GM21526 (cell line): ENCODE results near the gene NFATC3.
A peak's percentile ranks its signal among the peaks of the same experiment; 100 is the strongest.

Experiments
- ATAC-seq: cut with Tn5 transposase; IDR thresholded peaks from one replicate; pipeline ENCODE4 v1.9.1; 2021; ENCODE audit warnings: moderate library complexity; ENCODE audit not compliant: unreplicated experiment, low FRiP score

The NFATC3 gene

GRCh38 chr16:68242926-68243858, 158.0 kb downstream of the NFATC3 start:
- ATAC-seq: no peak

GRCh38 chr16:68244481-68244902, 159.3 kb downstream of the NFATC3 start:
- ATAC-seq: peak; percentile 3

- peak; percentile 74 for ATAC-seq
Measured at GRCh38 chr16:68244903-68245853, 160.0 kb downstream of the NFATC3 start, which contains the start of gene PLA2G15. Gene PLA2G15, plus strand, starts transcription at chr16:68245373. Its CDS starts 54 bp downstream, at chr16:68245427.

- ATAC-seq: no peak
Measured at GRCh38 chr16:68246121-68246520, 161.0 kb downstream of the NFATC3 start.

GRCh38 chr16:68246666-68247065, 161.5 kb downstream of the NFATC3 start:
- ATAC-seq: no peak

- no peak for ATAC-seq
Measured at GRCh38 chr16:68247400-68247799, 162.2 kb downstream of the NFATC3 start.

- ATAC-seq: no peak
Measured at GRCh38 chr16:68247932-68248331, 162.8 kb downstream of the NFATC3 start.

GRCh38 chr16:68249371-68249770, 164.2 kb downstream of the NFATC3 start:
- ATAC-seq: no peak

- no peak for ATAC-seq
Measured at GRCh38 chr16:68250951-68251350, 165.8 kb downstream of the NFATC3 start.

GRCh38 chr16:68251832-68252231, 166.7 kb downstream of the NFATC3 start:
- ATAC-seq: no peak

- ATAC-seq: no peak
Measured at GRCh38 chr16:68252383-68252782, 167.2 kb downstream of the NFATC3 start.

GRCh38 chr16:68253721-68254120, 168.6 kb downstream of the NFATC3 start:
- ATAC-seq: no peak

GRCh38 chr16:68255712-68256111, 170.5 kb downstream of the NFATC3 start:
- ATAC-seq: no peak

- peak; percentile 48 for ATAC-seq
Measured at GRCh38 chr16:68257251-68257905, 172.2 kb downstream of the NFATC3 start.

- ATAC-seq: no peak
Measured at GRCh38 chr16:68257906-68258800, 173.0 kb downstream of the NFATC3 start.

GRCh38 chr16:68259007-68259825, 174.0 kb downstream of the NFATC3 start:
- ATAC-seq: no peak

GRCh38 chr16:68263559-68264127, 178.5 kb downstream of the NFATC3 start:
- ATAC-seq: no peak
